ENCODE measurements around the gene NRDE2.

DNA sequence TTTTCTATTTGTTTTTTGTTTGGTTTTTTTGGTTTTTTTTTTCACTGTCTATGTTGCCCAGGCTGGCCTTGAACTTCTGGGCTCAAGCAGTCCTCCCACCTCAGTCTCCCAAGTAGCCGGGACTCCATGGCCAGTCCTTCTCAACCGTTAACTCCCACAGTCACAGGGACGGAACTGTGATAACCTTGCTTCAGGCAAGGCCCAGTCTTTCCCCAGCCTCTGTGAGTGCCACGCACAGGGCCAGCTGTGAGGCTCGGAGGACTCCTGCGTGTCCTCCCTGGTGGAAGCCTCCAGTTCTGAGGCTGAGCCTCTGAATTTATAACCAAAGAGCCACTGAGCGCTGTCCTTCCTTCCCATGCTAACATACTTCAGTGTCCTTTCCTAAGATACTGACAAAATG, 51.6 kb downstream of the NRDE2 start:
- TF ChIP-seq CTCF (conservative IDR thresholded peaks at IDR 0.05) (no peak), ZFX (IDR thresholded peaks at IDR 0.05) (no peak)
